HL-60 (cell line): ENCODE measurements around the gene TSPAN18.

Experiments
- CTCF ChIP-seq: IDR thresholded peaks from one replicate; pipeline ENCODE4 v1.5.1; 2011; ENCODE audit warnings: low read length, control low read depth, inconsistent platforms; ENCODE audit not compliant: insufficient read depth
- GABPA ChIP-seq: IDR thresholded peaks from 2 replicates; pipeline ENCODE4 v1.6.1; 2012; ENCODE audit warnings: low read depth

GRCh38 chr11:44928816-44929215 is 202.1 kb downstream of the TSPAN18 start:
- TF ChIP-seq CTCF (no peak), GABPA (no peak)
